CD14-positive monocyte (primary cell): ENCODE measurements around the gene NKX1-1. TPM values are rescaled to one million over a fixed set of nuclear protein-coding genes. Genes with fewer than 3 reads are reported as not detected.
"Not testable (repeated sequence)": the region's sequence is repeated elsewhere in the genome, so short reads cannot be mapped to it uniquely, and the experiment has no call there.

ENCODE experiments used
- DNase-seq, 3 donors: peaks; one replicate each; pipeline ENCODE4 v3.0.0-alpha.2; 2011 to 2022
- H2AFZ ChIP-seq: 2 replicates; pipeline ENCODE4 v1.6.0; 2012; ENCODE audit warnings: mild to moderate bottlenecking, low read depth, low read length, inconsistent platforms; ENCODE audit not compliant: insufficient read depth, poor library complexity, severe bottlenecking
- H3K27ac ChIP-seq, 2 donors: 1 replicate in 1 of 2; 2 replicates in 1 of 2; pipeline ENCODE4 v1.5.1; 2012 to 2013; ENCODE audit warnings: low read length in 2 of 2, control low read depth in 1 of 2, inconsistent platforms in 1 of 2, low read depth in 1 of 2, mild to moderate bottlenecking in 1 of 2
- H3K27me3 ChIP-seq, 2 donors: one replicate each; pipeline versions ENCODE4 v1.6.0 to v1.6.1; 2011 to 2013; ENCODE audit warnings: low read length in 2 of 2; ENCODE audit not compliant: control insufficient read depth in 2 of 2, insufficient read depth in 2 of 2
- H3K36me3 ChIP-seq, 2 donors: replicated peaks in 1 of 2; 1 replicate in 1 of 2; 2 replicates in 1 of 2; pipeline versions ENCODE4 v1.5.1 to v1.6.1; 2012 to 2013; ENCODE audit warnings: low read length in 2 of 2, control low read depth in 1 of 2, inconsistent platforms in 1 of 2, mild to moderate bottlenecking in 1 of 2; ENCODE audit not compliant: insufficient read depth in 2 of 2, control insufficient read depth in 1 of 2
- H3K4me1 ChIP-seq, 2 donors: 1 replicate in 1 of 2; 2 replicates in 1 of 2; pipeline versions ENCODE4 v1.5.1 to v1.6.1; 2012 to 2013; ENCODE audit warnings: low read length in 2 of 2, control low read depth in 1 of 2, inconsistent platforms in 1 of 2, mild to moderate bottlenecking in 1 of 2, moderate library complexity in 1 of 2; ENCODE audit not compliant: insufficient read depth in 2 of 2, control insufficient read depth in 1 of 2
- H3K4me2 ChIP-seq: replicated peaks from 2 replicates; pipeline ENCODE3; 2012; ENCODE audit warnings: low read length, moderate library complexity, mild to moderate bottlenecking; ENCODE audit not compliant: poor library complexity, severe bottlenecking; ENCODE audit errors: extremely low read depth
- H3K4me3 ChIP-seq, 3 experiments: fragments of 200-600 bp in 1 of 3; sonication (generic) in 1 of 3; replicated peaks in 1 of 3; 1 replicate in 2 of 3; 2 replicates in 1 of 3; pipeline ENCODE4 v1.5.1; 2011 to 2013; ENCODE audit warnings: low read length in 3 of 3, mild to moderate bottlenecking in 3 of 3, control low read depth in 2 of 3, low read depth in 2 of 3, inconsistent platforms in 1 of 3, moderate library complexity in 1 of 3
- H3K79me2 ChIP-seq: 2 replicates; pipeline ENCODE4 v1.6.0; 2012; ENCODE audit warnings: mild to moderate bottlenecking, control low read depth, inconsistent platforms, low read length, moderate library complexity; ENCODE audit not compliant: insufficient read depth
- H3K9ac ChIP-seq: 2 replicates; pipeline ENCODE4 v1.6.0; 2017; ENCODE audit warnings: low read length, mild to moderate bottlenecking; ENCODE audit not compliant: insufficient read depth, poor library complexity, severe bottlenecking
- H3K9me3 ChIP-seq, 2 donors: replicated peaks in 1 of 2; 1 replicate in 1 of 2; 2 replicates in 1 of 2; pipeline versions ENCODE4 v1.5.1 to v1.6.1; 2012 to 2013; ENCODE audit warnings: low read length in 2 of 2, control low read depth in 1 of 2; ENCODE audit not compliant: control insufficient read depth in 1 of 2, insufficient read depth in 1 of 2
- H4K20me1 ChIP-seq: 2 replicates; pipeline ENCODE4 v1.6.0; 2012; ENCODE audit warnings: mild to moderate bottlenecking, low read length, control low read depth, moderate library complexity; ENCODE audit not compliant: insufficient read depth
- H3K27ac Mint-ChIP-seq, 7 donors: one replicate each; pipeline ENCODE4 v1.8.0; 2020; ENCODE audit warnings: mild to moderate bottlenecking in 7 of 7, mixed read lengths in 7 of 7, moderate library complexity in 6 of 7, inconsistent platforms in 2 of 7
- H3K27me3 Mint-ChIP-seq, 3 donors: one replicate each; pipeline ENCODE4 v1.8.0; 2021 to 2022; ENCODE audit warnings: low read depth in 3 of 3, mild to moderate bottlenecking in 3 of 3, mixed read lengths in 3 of 3, moderate library complexity in 3 of 3, inconsistent platforms in 1 of 3
- H3K36me3 Mint-ChIP-seq, 2 donors: one replicate each; pipeline ENCODE4 v1.8.0; 2020; ENCODE audit warnings: mixed read lengths in 2 of 2, inconsistent platforms in 1 of 2, mild to moderate bottlenecking in 1 of 2
- H3K4me1 Mint-ChIP-seq: one replicate; pipeline ENCODE4 v1.8.0; 2020; ENCODE audit warnings: mild to moderate bottlenecking, mixed read lengths
- H3K4me3 Mint-ChIP-seq, 2 donors: one replicate each; pipeline ENCODE4 v1.8.0; 2020; ENCODE audit warnings: mild to moderate bottlenecking in 2 of 2, mixed read lengths in 2 of 2, moderate library complexity in 1 of 2
- H3K9me3 Mint-ChIP-seq, 7 donors: one replicate each; pipeline ENCODE4 v1.8.0; 2020 to 2022; ENCODE audit warnings: mixed read lengths in 7 of 7, mild to moderate bottlenecking in 6 of 7, moderate library complexity in 6 of 7, inconsistent platforms in 2 of 7
- CTCF ChIP-seq: fragments of 200-600 bp; IDR thresholded peaks from one replicate; pipeline ENCODE4 v1.8.0; 2022; ENCODE audit warnings: antibody characterized with exemption, mild to moderate bottlenecking
- WGBS: methylation state at CpG from one replicate; pipeline ENCODE4 v1.1.5; 2013; ENCODE audit warnings: missing lambda C conversion rate; ENCODE audit not compliant: insufficient coverage; 5-methylcytosine and 5-hydroxymethylcytosine counted together
- intact Hi-C, 2 donors: fragments of 100-400 bp; cut with micrococcal nuclease; formaldehyde crosslinking; loops; one replicate each; pipeline versions ENCODE4 v1.15.0 to v1.15.1; 2023
- polyA plus RNA-seq, 3 donors: library from polyadenylated mRNA; depleted of rRNA in 1 of 3; unstranded in 2 of 3; stranded (reverse) in 1 of 3; fragments of 300-500 nt in 2 of 3; fragments of >200 nt in 1 of 3; fragmentation: Illumina TruSeq in 2 of 3; gene quantifications; 1 replicate in 2 of 3; 2 replicates in 1 of 3; pipeline ENCODE4 v1.2.3, GENCODE V29; 2012 to 2021

The NKX1-1 gene
- polyA plus RNA-seq, 3 donors = not detected

GRCh38 chr4:1393866-1394265, 12.4 kb downstream of the NKX1-1 start:
- H3K36me3 ChIP-seq = peaks cover 3 to 36% of the 10 kb centered on the region in 2 donors
- Mint-ChIP-seq H3K9me3 (peaks cover 34 to 52% (median 40%) of the 10 kb centered on the region in 7 donors), H3K27ac (no peak overlapping the region), H3K4me3 (no peak overlapping the region), H3K36me3 (peaks cover 12 to 26% of the 10 kb centered on the region in 2 donors), H3K27me3 (peaks cover 0 to 2% (median 1%) of the 10 kb centered on the region in 3 donors), H3K4me1 (no peaks in the 10 kb centered on the region)
- H3K4me2 ChIP-seq = no peak overlapping the region
- no peak overlapping the region for H3K4me3 ChIP-seq
- intact Hi-C loops = no loop called here
- no peak overlapping the region for H3K9ac ChIP-seq
- no peak for DNase-seq
- no peak overlapping the region for H2AFZ ChIP-seq
- no peaks in the 10 kb centered on the region for H3K4me1 ChIP-seq
- H4K20me1 ChIP-seq = no peaks in the 10 kb centered on the region
- H3K9me3 ChIP-seq = peaks cover 68 to 77% of the 10 kb centered on the region in 2 donors
- H3K27me3 ChIP-seq = no peaks in the 10 kb centered on the region
- no peaks in the 10 kb centered on the region for H3K79me2 ChIP-seq
- no peak for TF ChIP-seq CTCF
- no peak overlapping the region for H3K27ac ChIP-seq
- WGBS = 91% methylated on average over 8 of the region's 10 CpGs

GRCh38 chr4:1393363-1393762, 12.9 kb downstream of the NKX1-1 start:
- H2AFZ ChIP-seq, intact Hi-C loops, H3K4me3 ChIP-seq, H3K27ac ChIP-seq, H3K9ac ChIP-seq, H3K4me3 Mint-ChIP-seq, H3K27me3 Mint-ChIP-seq, H3K27me3 ChIP-seq, H3K79me2 ChIP-seq, H3K4me1 ChIP-seq, H3K4me1 Mint-ChIP-seq, H3K27ac Mint-ChIP-seq, DNase-seq, H3K4me2 ChIP-seq, H4K20me1 ChIP-seq: not testable (repeated sequence)
- Mint-ChIP-seq H3K36me3 (peaks cover 16 to 27% of the 10 kb centered on the region in 2 donors), H3K9me3 (peaks cover 34 to 52% (median 40%) of the 10 kb centered on the region in 7 donors)
- H3K9me3 ChIP-seq = peaks cover 63 to 77% of the 10 kb centered on the region in 2 donors
- H3K36me3 ChIP-seq = peaks cover 3 to 40% of the 10 kb centered on the region in 2 donors
- WGBS = 100% methylated on average over 1 of the region's 5 CpGs
